Putamen (tissue), 1 donor: ENCODE measurements around the gene PRAME.
"Not testable (repeated sequence)": the region's sequence is repeated elsewhere in the genome, so short reads cannot be mapped to it uniquely, and the experiment has no call there.

Experiments used
- DNase-seq: peaks from one replicate; pipeline ENCODE4 v3.0.0-alpha.2; 2016; ENCODE audit warnings: low spot score

The PRAME gene

GRCh38 chr22:22550789-22551434, 8.2 kb downstream of the PRAME start:
- no peak for DNase-seq

GRCh38 chr22:22548910-22549309, 10.2 kb downstream of the PRAME start:
- no peak for DNase-seq

- no peak for DNase-seq
Measured at GRCh38 chr22:22548317-22548716, 10.7 kb downstream of the PRAME start.

- DNase-seq = no peak
Measured at GRCh38 chr22:22547692-22548300, 11.3 kb downstream of the PRAME start.

GRCh38 chr22:22547226-22547625, 11.8 kb downstream of the PRAME start:
- DNase-seq = no peak

GRCh38 chr22:22546490-22546889, 12.6 kb downstream of the PRAME start:
- no peak for DNase-seq

GRCh38 chr22:22545084-22545483, 14.0 kb downstream of the PRAME start:
- DNase-seq = no peak

- DNase-seq = no peak
Measured at GRCh38 chr22:22538226-22538989, 20.7 kb downstream of the PRAME start.

- no peak for DNase-seq
Measured at GRCh38 chr22:22536916-22537315, 22.1 kb downstream of the PRAME start.

GRCh38 chr22:22536515-22536914, 22.6 kb downstream of the PRAME start:
- no peak for DNase-seq

GRCh38 chr22:22535662-22536061, 23.4 kb downstream of the PRAME start:
- no peak for DNase-seq

GRCh38 chr22:22534604-22535415, 24.3 kb downstream of the PRAME start:
- no peak for DNase-seq

- DNase-seq = no peak
Measured at GRCh38 chr22:22533863-22534262, 25.2 kb downstream of the PRAME start.

GRCh38 chr22:22533417-22533816, 25.6 kb downstream of the PRAME start:
- DNase-seq = no peak

GRCh38 chr22:22532547-22533071, 26.5 kb downstream of the PRAME start:
- DNase-seq = not testable (repeated sequence)

- no peak for DNase-seq
Measured at GRCh38 chr22:22531770-22532546, 27.1 kb downstream of the PRAME start.

GRCh38 chr22:22528780-22529179, 30.3 kb downstream of the PRAME start:
- no peak for DNase-seq

- no peak for DNase-seq
Measured at GRCh38 chr22:22527312-22527711, 31.8 kb downstream of the PRAME start.

- no peak for DNase-seq
Measured at GRCh38 chr22:22526125-22526912, 32.7 kb downstream of the PRAME start.

GRCh38 chr22:22523494-22523893, 35.6 kb downstream of the PRAME start:
- no peak for DNase-seq

GRCh38 chr22:22521631-22522030, 37.4 kb downstream of the PRAME start:
- DNase-seq = no peak
